ENCODE data around the gene DNAI2. TPM values are rescaled to one million over a fixed set of nuclear protein-coding genes. Genes with fewer than 3 reads are reported as not detected.
"Not testable (repeated sequence)": the region's sequence is repeated elsewhere in the genome, so short reads cannot be mapped to it uniquely, and the experiment has no call there.

The DNAI2 gene
- polyA plus RNA-seq, 1 donor, result 0.07 TPM

DNA sequence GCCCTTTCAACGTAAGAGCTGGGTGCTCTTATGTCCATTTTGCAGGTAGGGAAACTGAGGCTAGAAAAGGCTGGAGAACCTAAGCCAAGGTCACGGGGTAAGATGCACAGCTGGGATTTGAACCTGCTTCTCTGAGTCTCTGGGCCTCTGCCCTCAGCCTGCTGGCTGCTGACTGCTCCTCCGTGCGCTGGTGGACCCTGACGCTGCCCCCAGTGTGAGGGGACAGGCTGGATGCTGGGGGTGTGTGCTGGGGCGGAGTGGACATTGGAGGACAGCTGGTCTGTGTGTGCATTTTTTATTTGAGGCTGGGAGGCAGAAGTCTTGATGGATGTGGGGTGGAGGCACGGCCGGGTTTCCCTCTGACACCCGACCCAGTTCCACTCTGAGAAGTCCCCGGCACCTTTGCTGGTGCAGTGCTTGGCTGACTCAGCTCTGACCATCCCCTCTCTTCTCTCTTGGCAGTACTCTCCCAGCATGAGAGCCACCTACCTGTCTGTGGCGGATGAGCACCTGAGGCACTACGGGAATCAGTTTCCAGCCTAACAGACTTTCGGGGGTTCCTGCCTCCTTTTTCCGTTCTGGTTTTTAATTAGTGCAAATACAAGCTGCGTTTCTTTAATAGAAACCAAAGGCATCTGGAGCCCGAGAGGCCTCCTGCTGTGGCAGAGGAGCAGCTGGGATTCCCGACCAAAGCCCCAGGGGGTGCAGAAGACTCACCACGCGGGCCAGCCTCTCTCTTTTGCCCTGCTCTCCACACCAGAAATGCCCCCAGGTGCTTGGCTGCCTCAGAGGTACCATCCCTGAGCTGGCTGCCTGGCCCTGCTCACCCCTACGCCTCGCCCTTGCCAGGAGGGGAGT is 14.1 kb upstream of the DNAI2 start:
- no peak for DNase-seq
- WGBS (ENCODE audit: insufficient coverage, low lambda C conversion rate), result no CpG with 5 or more reads among the region's 21 CpGs
- H3K4me3 ChIP-seq (ENCODE audit: low read length), result no peak overlapping the region
- no peaks in the 10 kb centered on the region for H3K9me3 ChIP-seq (ENCODE audit: control insufficient read depth, low read depth, low read length)
- no peak overlapping the region for H3K27ac ChIP-seq (ENCODE audit: low read length)
- peaks cover 30% of the 10 kb centered on the region for H3K36me3 ChIP-seq (ENCODE audit: control insufficient read depth, insufficient read depth, low read length)
- H3K4me1 ChIP-seq (ENCODE audit: control insufficient read depth, insufficient read depth, low read length), result no peaks in the 10 kb centered on the region
- no peaks in the 10 kb centered on the region for H3K27me3 ChIP-seq (ENCODE audit: control insufficient read depth, insufficient read depth, low read length)

DNA sequence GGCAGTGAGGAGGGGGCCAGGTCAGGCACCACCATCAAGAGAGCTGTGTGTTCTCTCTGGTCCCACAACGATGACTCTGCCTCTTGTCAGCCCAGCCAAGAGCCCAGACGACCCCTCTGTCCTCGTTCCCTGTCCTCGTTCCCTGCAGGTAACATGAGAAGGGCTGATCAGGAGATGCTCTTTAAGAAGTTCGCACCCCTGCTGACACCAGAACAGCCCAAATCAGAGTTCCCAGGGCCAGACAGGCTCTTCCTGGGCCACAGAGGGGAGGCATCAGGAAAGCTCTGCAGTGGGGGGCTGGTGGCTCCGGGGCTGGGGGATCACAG is 13.5 kb upstream of the DNAI2 start:
- Histone ChIP-seq H3K36me3 (ENCODE audit: control insufficient read depth, insufficient read depth, low read length) (peaks cover 27% of the 10 kb centered on the region), H3K4me1 (ENCODE audit: control insufficient read depth, insufficient read depth, low read length) (no peaks in the 10 kb centered on the region), H3K9me3 (ENCODE audit: control insufficient read depth, low read depth, low read length) (no peaks in the 10 kb centered on the region), H3K27ac (ENCODE audit: low read length) (no peak overlapping the region), H3K27me3 (ENCODE audit: control insufficient read depth, insufficient read depth, low read length) (no peaks in the 10 kb centered on the region), H3K4me3 (ENCODE audit: low read length) (no peak overlapping the region)
- WGBS (ENCODE audit: insufficient coverage, low lambda C conversion rate), result no CpG with 5 or more reads among the region's 6 CpGs
- DNase-seq, result no peak

DNA sequence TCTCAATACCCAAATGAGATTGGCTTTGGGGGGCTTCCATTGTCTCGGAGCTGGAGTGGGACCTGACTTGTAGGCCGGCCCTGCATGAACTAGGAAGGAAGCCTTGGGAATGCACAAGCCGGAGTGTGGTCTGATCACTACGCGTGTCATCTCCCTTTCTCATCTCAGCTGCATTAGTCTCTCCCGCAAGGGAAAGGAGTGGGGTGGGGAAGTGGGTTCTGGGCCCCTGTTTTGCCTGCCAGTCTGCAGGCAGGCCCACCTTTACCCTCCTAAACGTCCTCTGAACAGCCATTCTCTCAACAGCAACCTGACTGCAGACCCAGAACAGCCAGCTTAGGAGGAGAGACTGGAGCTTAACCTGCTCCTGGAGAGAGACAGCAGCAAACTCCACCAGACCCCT is 11.4 kb upstream of the DNAI2 start:
- Histone ChIP-seq H3K9me3 (ENCODE audit: control insufficient read depth, low read depth, low read length) (no peaks in the 10 kb centered on the region), H3K36me3 (ENCODE audit: control insufficient read depth, insufficient read depth, low read length) (peaks cover 16% of the 10 kb centered on the region), H3K27me3 (ENCODE audit: control insufficient read depth, insufficient read depth, low read length) (no peaks in the 10 kb centered on the region), H3K4me1 (ENCODE audit: control insufficient read depth, insufficient read depth, low read length) (no peaks in the 10 kb centered on the region), H3K27ac (ENCODE audit: low read length) (no peak overlapping the region), H3K4me3 (ENCODE audit: low read length) (no peak overlapping the region)
- DNase-seq, result no peak
- no CpG with 5 or more reads among the region's 7 CpGs for WGBS (ENCODE audit: insufficient coverage, low lambda C conversion rate)

DNA sequence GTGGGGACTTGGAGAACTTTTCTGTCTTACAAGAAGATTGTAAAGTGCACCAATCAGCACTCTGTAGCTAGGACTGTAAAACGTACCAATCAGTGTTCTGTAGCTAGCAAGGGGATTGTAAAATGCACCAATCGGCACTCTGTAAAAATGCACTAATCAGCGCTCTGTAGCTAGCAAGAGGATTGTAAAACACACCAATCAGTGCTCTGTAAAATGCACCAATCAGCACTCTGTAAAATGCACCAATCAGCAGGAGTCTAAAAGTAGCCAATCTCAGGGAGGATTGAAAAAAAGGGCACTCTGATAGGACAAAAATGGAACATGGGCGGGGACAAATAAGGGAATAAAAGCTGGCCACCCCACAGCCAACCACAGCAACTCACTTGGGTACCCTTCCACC is 7.0 kb upstream of the DNAI2 start:
- not testable (repeated sequence) for H3K27me3 ChIP-seq (ENCODE audit: control insufficient read depth, insufficient read depth, low read length); H3K27ac ChIP-seq (ENCODE audit: low read length); H3K9me3 ChIP-seq (ENCODE audit: control insufficient read depth, low read depth, low read length); H3K4me3 ChIP-seq (ENCODE audit: low read length); DNase-seq; H3K4me1 ChIP-seq (ENCODE audit: control insufficient read depth, insufficient read depth, low read length); H3K36me3 ChIP-seq (ENCODE audit: control insufficient read depth, insufficient read depth, low read length)
- WGBS (ENCODE audit: insufficient coverage, low lambda C conversion rate), result 60% methylated on average over 1 of the region's 4 CpGs

DNA sequence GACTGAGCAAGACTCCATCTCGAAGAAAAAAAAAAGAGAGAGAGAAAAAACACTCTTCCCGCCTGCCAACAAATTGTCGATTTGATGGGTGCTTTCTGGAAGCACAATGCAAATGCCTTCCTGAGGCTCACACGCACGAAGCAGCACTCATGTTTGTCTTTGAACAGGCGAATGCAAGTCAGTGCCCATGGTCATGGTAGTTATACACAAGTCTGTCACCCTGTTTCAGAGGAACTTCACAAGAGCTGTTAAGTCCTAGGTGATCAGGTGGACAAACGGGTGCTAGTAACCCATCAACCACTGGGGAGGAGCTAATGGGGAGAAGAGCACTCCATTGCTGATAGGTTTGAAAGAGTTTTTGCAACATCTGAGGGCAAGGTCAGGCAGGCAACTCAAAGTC is 6.5 kb upstream of the DNAI2 start:
- Histone ChIP-seq H3K27me3 (ENCODE audit: control insufficient read depth, insufficient read depth, low read length) (no peaks in the 10 kb centered on the region), H3K36me3 (ENCODE audit: control insufficient read depth, insufficient read depth, low read length) (no peaks in the 10 kb centered on the region), H3K9me3 (ENCODE audit: control insufficient read depth, low read depth, low read length) (no peaks in the 10 kb centered on the region), H3K4me3 (ENCODE audit: low read length) (no peak overlapping the region), H3K4me1 (ENCODE audit: control insufficient read depth, insufficient read depth, low read length) (no peaks in the 10 kb centered on the region), H3K27ac (ENCODE audit: low read length) (no peak overlapping the region)
- DNase-seq, result no peak
- WGBS (ENCODE audit: insufficient coverage, low lambda C conversion rate), result 100% methylated on average over 2 of the region's 7 CpGs

DNA sequence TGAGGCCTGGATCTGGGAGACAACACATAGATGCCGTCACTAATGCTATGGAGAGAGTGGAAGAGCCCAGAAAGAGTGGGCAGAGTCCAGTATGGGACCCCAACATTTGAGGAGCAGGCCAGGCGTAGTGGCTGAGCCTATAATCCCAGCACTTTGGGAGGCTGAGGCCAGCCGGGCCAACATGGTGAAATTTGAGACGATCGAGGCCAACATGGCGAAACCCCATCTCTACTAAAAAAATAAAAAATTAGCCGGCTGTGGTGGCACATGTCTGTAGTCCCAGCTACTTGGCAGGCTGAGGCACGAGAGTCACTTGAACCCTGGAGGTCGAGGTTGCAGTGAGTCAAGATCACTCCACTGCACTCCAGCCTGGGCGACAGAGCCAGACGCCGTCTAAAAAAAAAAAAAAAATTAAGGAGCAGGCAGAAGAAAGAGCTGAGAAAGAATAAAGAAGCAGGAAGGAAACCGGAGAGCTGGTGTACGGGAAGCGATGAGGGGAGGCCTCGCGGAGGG is 6.0 kb upstream of the DNAI2 start:
- Histone ChIP-seq H3K27ac (ENCODE audit: low read length) (no peak overlapping the region), H3K9me3 (ENCODE audit: control insufficient read depth, low read depth, low read length) (no peaks in the 10 kb centered on the region), H3K27me3 (ENCODE audit: control insufficient read depth, insufficient read depth, low read length) (no peaks in the 10 kb centered on the region), H3K4me3 (ENCODE audit: low read length) (no peak overlapping the region), H3K36me3 (ENCODE audit: control insufficient read depth, insufficient read depth, low read length) (no peaks in the 10 kb centered on the region), H3K4me1 (ENCODE audit: control insufficient read depth, insufficient read depth, low read length) (no peaks in the 10 kb centered on the region)
- DNase-seq, result no peak
- WGBS (ENCODE audit: insufficient coverage, low lambda C conversion rate), result 85% methylated on average over 4 of the region's 17 CpGs

DNA sequence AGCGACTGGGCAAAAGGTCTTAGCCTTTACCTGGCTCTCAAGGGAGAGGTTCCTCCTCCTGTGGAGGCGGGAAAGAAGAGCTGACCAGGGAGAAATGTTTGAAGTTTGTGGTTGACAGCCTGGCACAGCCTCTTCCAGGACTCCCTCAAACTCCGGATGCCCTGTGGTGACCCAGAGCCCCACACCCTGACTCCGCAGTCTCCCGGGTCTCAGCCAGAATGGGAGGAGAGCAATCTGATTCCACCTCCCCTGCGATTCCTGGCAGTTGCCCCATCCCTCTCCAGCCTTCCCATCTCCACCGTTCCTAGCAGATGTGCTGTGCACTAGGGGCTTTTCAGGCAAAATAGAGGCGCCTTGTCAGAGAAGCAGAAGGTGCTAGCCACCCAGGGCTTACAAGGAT is 5.5 kb upstream of the DNAI2 start:
- no peak for DNase-seq
- Histone ChIP-seq H3K36me3 (ENCODE audit: control insufficient read depth, insufficient read depth, low read length) (no peaks in the 10 kb centered on the region), H3K4me3 (ENCODE audit: low read length) (no peak overlapping the region), H3K27ac (ENCODE audit: low read length) (no peak overlapping the region), H3K4me1 (ENCODE audit: control insufficient read depth, insufficient read depth, low read length) (no peaks in the 10 kb centered on the region), H3K9me3 (ENCODE audit: control insufficient read depth, low read depth, low read length) (no peaks in the 10 kb centered on the region), H3K27me3 (ENCODE audit: control insufficient read depth, insufficient read depth, low read length) (no peaks in the 10 kb centered on the region)
- no CpG with 5 or more reads among the region's 8 CpGs for WGBS (ENCODE audit: insufficient coverage, low lambda C conversion rate)

DNA sequence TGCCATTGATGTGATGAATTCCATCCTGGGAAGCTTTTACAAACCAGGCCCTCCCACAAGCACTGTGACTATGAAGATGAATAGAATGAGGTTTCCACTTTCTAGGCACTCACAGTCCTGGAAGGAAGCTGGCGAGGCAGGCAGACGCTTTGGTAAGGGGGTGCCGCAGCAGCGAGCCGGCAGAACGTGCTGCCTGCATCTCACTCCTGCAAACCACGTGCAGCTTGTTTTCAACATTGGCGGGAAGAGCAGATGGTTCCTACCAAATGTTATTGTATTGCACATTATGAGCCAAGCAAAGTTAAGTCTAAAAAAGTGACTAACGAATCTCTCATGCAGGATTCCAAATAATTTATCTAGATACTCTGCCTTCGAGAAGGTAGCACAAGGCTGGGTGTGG is 3.7 kb upstream of the DNAI2 start:
- WGBS (ENCODE audit: insufficient coverage, low lambda C conversion rate), result no CpG with 5 or more reads among the region's 10 CpGs
- H3K4me3 ChIP-seq (ENCODE audit: low read length), result no peak overlapping the region
- no peaks in the 10 kb centered on the region for H3K36me3 ChIP-seq (ENCODE audit: control insufficient read depth, insufficient read depth, low read length)
- no peak for DNase-seq
- no peaks in the 10 kb centered on the region for H3K9me3 ChIP-seq (ENCODE audit: control insufficient read depth, low read depth, low read length)
- H3K4me1 ChIP-seq (ENCODE audit: control insufficient read depth, insufficient read depth, low read length), result peaks cover 7% of the 10 kb centered on the region
- no peak overlapping the region for H3K27ac ChIP-seq (ENCODE audit: low read length)
- H3K27me3 ChIP-seq (ENCODE audit: control insufficient read depth, insufficient read depth, low read length), result peaks cover 9% of the 10 kb centered on the region

DNA sequence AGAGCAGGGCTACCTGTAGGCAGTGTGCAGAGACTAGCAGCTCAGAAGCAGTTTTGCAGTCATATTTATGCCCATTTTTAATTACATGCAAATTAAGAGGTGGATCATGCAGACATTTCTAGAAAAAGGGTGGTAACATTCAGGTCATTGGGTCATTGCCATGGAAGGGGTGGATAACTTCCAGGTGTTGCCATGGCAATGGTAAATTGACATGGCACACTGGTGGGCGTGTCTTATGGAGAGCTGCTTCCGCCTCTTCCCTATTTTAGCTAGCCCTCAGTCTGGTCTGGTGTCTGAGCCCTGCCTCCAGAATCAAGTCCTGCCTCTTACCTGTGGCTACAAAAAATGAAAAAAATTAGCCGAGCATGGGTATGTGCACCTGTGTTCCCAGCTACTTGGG is 2.8 kb upstream of the DNAI2 start:
- Histone ChIP-seq H3K4me1 (ENCODE audit: control insufficient read depth, insufficient read depth, low read length) (peaks cover 7% of the 10 kb centered on the region), H3K4me3 (ENCODE audit: low read length) (no peak overlapping the region), H3K9me3 (ENCODE audit: control insufficient read depth, low read depth, low read length) (no peaks in the 10 kb centered on the region), H3K27me3 (ENCODE audit: control insufficient read depth, insufficient read depth, low read length) (peaks cover 9% of the 10 kb centered on the region), H3K27ac (ENCODE audit: low read length) (no peak overlapping the region), H3K36me3 (ENCODE audit: control insufficient read depth, insufficient read depth, low read length) (no peaks in the 10 kb centered on the region)
- DNase-seq, result no peak
- WGBS (ENCODE audit: insufficient coverage, low lambda C conversion rate), result no CpG with 5 or more reads among the region's 3 CpGs

DNA sequence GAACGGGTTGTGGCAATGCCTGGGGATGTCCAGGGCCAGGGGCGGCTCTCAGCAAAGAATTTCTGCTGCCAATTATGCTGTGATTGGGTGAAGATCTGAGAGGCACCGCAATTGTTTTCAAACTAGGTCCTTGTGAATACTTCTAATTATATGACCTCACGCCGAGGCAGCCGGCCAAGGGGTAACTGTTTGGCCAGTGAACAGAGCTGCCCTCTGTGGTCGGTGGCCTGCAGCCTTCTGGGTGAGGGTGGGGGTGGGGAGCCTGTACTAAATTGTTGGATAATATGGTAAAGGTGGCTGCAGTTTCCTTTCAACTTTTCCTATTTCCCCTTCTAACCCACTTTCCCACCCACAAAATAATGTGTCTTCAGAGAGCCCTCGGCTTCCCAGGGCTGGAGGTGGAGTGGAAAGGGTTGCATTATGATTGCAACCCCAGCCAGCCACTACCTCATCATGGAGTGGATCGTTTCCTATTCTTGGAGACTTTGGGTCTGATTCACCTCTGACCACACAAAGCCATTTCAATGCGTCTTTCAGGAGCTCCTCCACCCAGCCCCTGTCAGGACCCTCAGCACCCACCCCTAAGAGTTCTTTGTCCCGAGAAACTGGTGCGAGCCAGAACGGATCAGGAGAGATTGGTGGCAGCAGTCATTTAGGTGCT is 2.0 kb upstream of the DNAI2 start:
- no peaks in the 10 kb centered on the region for H3K36me3 ChIP-seq (ENCODE audit: control insufficient read depth, insufficient read depth, low read length)
- H3K4me3 ChIP-seq (ENCODE audit: low read length), result no peak overlapping the region
- no peak overlapping the region for H3K27ac ChIP-seq (ENCODE audit: low read length)
- no peak for DNase-seq
- no CpG with 5 or more reads among the region's 13 CpGs for WGBS (ENCODE audit: insufficient coverage, low lambda C conversion rate)
- peaks cover 7% of the 10 kb centered on the region for H3K4me1 ChIP-seq (ENCODE audit: control insufficient read depth, insufficient read depth, low read length)
- H3K9me3 ChIP-seq (ENCODE audit: control insufficient read depth, low read depth, low read length), result no peaks in the 10 kb centered on the region
- peaks cover 9% of the 10 kb centered on the region for H3K27me3 ChIP-seq (ENCODE audit: control insufficient read depth, insufficient read depth, low read length)

All from large intestine (tissue), 3 donors.